HEK293 (cell line): ENCODE data around the gene CAMTA2.

Experiments used
- GLI2 ChIP-seq: fragments of 450-650 bp; formaldehyde crosslinking; IDR thresholded peaks from 2 replicates; pipeline ENCODE4; 2017; ENCODE audit warnings: missing biosample characterization, missing genetic modification characterization, low read depth, borderline replicate concordance
- KLF9 ChIP-seq: fragments of 450-650 bp; formaldehyde crosslinking; IDR thresholded peaks from 2 replicates; pipeline ENCODE4 v1.5.1; 2016; ENCODE audit warnings: missing biosample characterization, missing genetic modification characterization, low read depth
- MZF1 ChIP-seq: fragments of 450-650 bp; formaldehyde crosslinking; IDR thresholded peaks from 2 replicates; pipeline ENCODE4 v1.5.1; 2017; ENCODE audit warnings: missing biosample characterization, missing genetic modification characterization, borderline replicate concordance
- OVOL3 ChIP-seq: fragments of 450-650 bp; formaldehyde crosslinking; IDR thresholded peaks from 2 replicates; pipeline ENCODE4 v1.5.1; 2016; ENCODE audit warnings: missing biosample characterization, missing genetic modification characterization
- REPIN1 ChIP-seq: fragments of 450-650 bp; formaldehyde crosslinking; IDR thresholded peaks from 2 replicates; pipeline ENCODE4 v1.5.1; 2017; ENCODE audit warnings: missing biosample characterization, missing genetic modification characterization, low read depth
- WT1 ChIP-seq: fragments of 450-650 bp; formaldehyde crosslinking; IDR thresholded peaks from 2 replicates; pipeline ENCODE4 v1.5.1; 2016; ENCODE audit warnings: missing biosample characterization, missing genetic modification characterization
- ZBTB21 ChIP-seq: fragments of 450-650 bp; formaldehyde crosslinking; IDR thresholded peaks from 2 replicates; pipeline ENCODE4 v1.5.1; 2017; ENCODE audit warnings: missing biosample characterization, missing genetic modification characterization
- ZBTB48 ChIP-seq: fragments of 450-650 bp; formaldehyde crosslinking; IDR thresholded peaks from 2 replicates; pipeline ENCODE4 v1.5.1; 2016; ENCODE audit warnings: missing biosample characterization, missing genetic modification characterization
- ZFP3 ChIP-seq: fragments of 450-650 bp; formaldehyde crosslinking; IDR thresholded peaks from 2 replicates; pipeline ENCODE4 v1.5.1; 2016; ENCODE audit warnings: low read depth, missing biosample characterization, missing genetic modification characterization
- ZFP37 ChIP-seq: fragments of 450-650 bp; formaldehyde crosslinking; IDR thresholded peaks from 2 replicates; pipeline ENCODE4 v1.5.1; 2016; ENCODE audit warnings: missing biosample characterization, missing genetic modification characterization
- ZFP41 ChIP-seq: fragments of 450-650 bp; formaldehyde crosslinking; IDR thresholded peaks from 2 replicates; pipeline ENCODE4 v1.5.1; 2016; ENCODE audit warnings: missing biosample characterization, missing genetic modification characterization, borderline replicate concordance
- ZNF169 ChIP-seq: fragments of 450-650 bp; formaldehyde crosslinking; IDR thresholded peaks from 2 replicates; pipeline ENCODE4 v1.5.1; 2016; ENCODE audit warnings: missing biosample characterization, missing genetic modification characterization
- ZNF24 ChIP-seq: fragments of 450-650 bp; formaldehyde crosslinking; IDR thresholded peaks from 2 replicates; pipeline ENCODE4 v1.5.1; 2016; ENCODE audit warnings: missing biosample characterization, missing genetic modification characterization
- ZNF324 ChIP-seq: fragments of 450-650 bp; formaldehyde crosslinking; IDR thresholded peaks from 2 replicates; pipeline ENCODE4 v1.5.1; 2016; ENCODE audit warnings: missing biosample characterization, missing genetic modification characterization
- ZNF585B ChIP-seq: fragments of 450-650 bp; formaldehyde crosslinking; IDR thresholded peaks from 2 replicates; pipeline ENCODE4 v1.5.1; 2016; ENCODE audit warnings: missing biosample characterization, missing genetic modification characterization
- ZNF660 ChIP-seq: fragments of 450-650 bp; IDR thresholded peaks from 2 replicates; pipeline ENCODE4 v1.5.1; 2018; ENCODE audit warnings: missing biosample characterization, mild to moderate bottlenecking, missing genetic modification characterization
- ZNF677 ChIP-seq: fragments of 450-650 bp; IDR thresholded peaks from 2 replicates; pipeline ENCODE4 v1.5.0; 2018; ENCODE audit warnings: missing biosample characterization, mild to moderate bottlenecking, missing genetic modification characterization, moderate library complexity
- ZNF707 ChIP-seq: fragments of 450-650 bp; formaldehyde crosslinking; IDR thresholded peaks from 2 replicates; pipeline ENCODE4 v1.5.1; 2016; ENCODE audit warnings: missing biosample characterization, missing genetic modification characterization
- ZNF747 ChIP-seq: fragments of 450-650 bp; formaldehyde crosslinking; IDR thresholded peaks from 2 replicates; pipeline ENCODE4 v1.5.1; 2016; ENCODE audit warnings: missing biosample characterization, missing genetic modification characterization
- ZNF777 ChIP-seq: fragments of 450-650 bp; formaldehyde crosslinking; IDR thresholded peaks from 2 replicates; pipeline ENCODE4 v1.5.1; 2017; ENCODE audit warnings: missing biosample characterization, missing genetic modification characterization, borderline replicate concordance
- ZSCAN30 ChIP-seq: fragments of 450-650 bp; IDR thresholded peaks from 2 replicates; pipeline ENCODE4 v1.5.1; 2018; ENCODE audit warnings: missing biosample characterization, mild to moderate bottlenecking, missing genetic modification characterization, moderate library complexity
- TF ChIP-seq, protein P1 (sequence below): fragments of 450-650 bp; formaldehyde crosslinking; IDR thresholded peaks from 2 replicates; pipeline ENCODE4 v1.5.1; 2016; ENCODE audit warnings: missing biosample characterization, missing genetic modification characterization
- TF ChIP-seq, protein P2 (sequence below): fragments of 450-650 bp; formaldehyde crosslinking; optimal IDR thresholded peaks from 2 replicates; pipeline ENCODE3; 2016; ENCODE audit warnings: missing biosample characterization, mild to moderate bottlenecking, missing genetic modification characterization
- TF ChIP-seq, protein P3 (sequence below): fragments of 450-650 bp; formaldehyde crosslinking; IDR thresholded peaks from 2 replicates; pipeline ENCODE4 v1.5.1; 2016; ENCODE audit warnings: missing biosample characterization, missing genetic modification characterization, borderline replicate concordance
- TF ChIP-seq, protein P4 (sequence below): fragments of 450-650 bp; formaldehyde crosslinking; IDR thresholded peaks from 2 replicates; pipeline ENCODE4 v1.5.1; 2016; ENCODE audit warnings: missing biosample characterization, missing genetic modification characterization
- TF ChIP-seq, protein P5 (sequence below): fragments of 450-650 bp; formaldehyde crosslinking; IDR thresholded peaks from 2 replicates; pipeline ENCODE4 v1.5.1; 2016; ENCODE audit warnings: missing biosample characterization, missing genetic modification characterization, low read depth
- TF ChIP-seq, protein P6 (sequence below): sonication (generic); formaldehyde crosslinking; IDR thresholded peaks from 2 replicates; pipeline ENCODE4 v1.8.1; 2022; ENCODE audit warnings: mild to moderate bottlenecking, moderate library complexity, missing genetic modification reagents

CAMTA2 gene

DNA sequence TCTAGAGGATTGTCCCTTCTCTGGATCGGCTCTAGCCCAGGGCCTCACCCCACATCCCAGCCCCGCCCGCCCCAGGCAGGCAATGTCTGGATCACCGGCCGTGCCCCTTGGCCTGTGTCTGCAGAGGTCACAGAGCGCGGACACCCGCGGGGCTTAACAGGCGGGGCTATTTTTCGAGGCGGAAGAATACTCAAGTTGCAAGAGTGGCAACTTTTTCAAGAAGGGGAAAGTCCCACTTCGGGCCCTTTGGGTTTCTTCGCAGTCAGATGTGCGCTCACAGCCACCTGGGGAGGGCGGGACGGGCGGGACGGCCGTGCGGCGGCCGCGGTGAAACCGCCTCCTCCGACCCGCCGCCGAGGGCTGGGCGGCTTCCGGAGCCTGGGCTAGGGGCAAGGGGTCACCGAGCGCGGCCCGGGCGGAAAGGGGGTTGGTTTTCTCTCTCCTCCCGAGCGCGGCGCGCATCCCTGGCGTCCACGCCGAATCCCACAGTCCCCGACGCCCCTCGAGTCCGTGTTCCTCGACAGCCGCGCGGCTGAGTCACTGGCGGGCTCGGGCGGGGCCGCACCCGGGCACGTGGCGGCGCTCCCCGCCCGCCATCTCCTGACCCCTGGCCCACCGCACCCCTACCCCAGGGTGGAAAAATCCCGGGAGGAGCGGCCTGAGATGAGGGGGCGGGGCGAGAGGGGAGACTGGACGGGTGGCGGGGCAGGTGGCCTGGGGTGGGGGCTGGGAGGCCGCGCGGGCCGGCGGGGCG lies 38.0 kb downstream of the CAMTA2 start (continued):
- TF ChIP-seq, protein P1, sequence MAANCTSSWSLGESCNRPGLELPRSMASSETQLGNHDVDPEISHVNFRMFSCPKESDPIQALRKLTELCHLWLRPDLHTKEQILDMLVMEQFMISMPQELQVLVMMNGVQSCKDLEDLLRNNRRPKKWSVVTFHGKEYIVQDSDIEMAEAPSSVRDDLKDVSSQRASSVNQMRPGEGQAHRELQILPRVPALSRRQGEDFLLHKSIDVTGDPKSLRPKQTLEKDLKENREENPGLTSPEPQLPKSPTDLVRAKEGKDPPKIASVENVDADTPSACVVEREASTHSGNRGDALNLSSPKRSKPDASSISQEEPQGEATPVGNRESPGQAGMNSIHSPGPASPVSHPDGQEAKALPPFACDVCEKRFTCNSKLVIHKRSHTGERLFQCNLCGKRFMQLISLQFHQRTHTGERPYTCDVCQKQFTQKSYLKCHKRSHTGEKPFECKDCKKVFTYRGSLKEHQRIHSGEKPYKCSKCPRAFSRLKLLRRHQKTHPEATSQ (tag by site-specific recombination): peak; percentile 78; the same call in 1 of the 2 replicates
- TF ChIP-seq, protein P2, sequence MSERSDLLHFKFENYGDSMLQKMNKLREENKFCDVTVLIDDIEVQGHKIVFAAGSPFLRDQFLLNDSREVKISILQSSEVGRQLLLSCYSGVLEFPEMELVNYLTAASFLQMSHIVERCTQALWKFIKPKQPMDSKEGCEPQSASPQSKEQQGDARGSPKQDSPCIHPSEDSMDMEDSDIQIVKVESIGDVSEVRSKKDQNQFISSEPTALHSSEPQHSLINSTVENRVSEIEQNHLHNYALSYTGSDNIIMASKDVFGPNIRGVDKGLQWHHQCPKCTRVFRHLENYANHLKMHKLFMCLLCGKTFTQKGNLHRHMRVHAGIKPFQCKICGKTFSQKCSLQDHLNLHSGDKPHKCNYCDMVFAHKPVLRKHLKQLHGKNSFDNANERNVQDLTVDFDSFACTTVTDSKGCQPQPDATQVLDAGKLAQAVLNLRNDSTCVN (tag by site-specific recombination): peak; percentile 96
- no peak for TF ChIP-seq ZNF24 (tag by site-specific recombination)
- TF ChIP-seq MZF1 (tag by site-specific recombination): no peak
- TF ChIP-seq ZSCAN30: peak; percentile 36; the same call in 1 of the 2 replicates
- 0 out of 2 replicates have a peak, but pooled peaks have one; percentile 60 for TF ChIP-seq OVOL3 (tag by site-specific recombination)
- TF ChIP-seq REPIN1 (tag by site-specific recombination): no peak
- peak; percentile 89; the same call in 1 of the 2 replicates for TF ChIP-seq ZNF777 (tag by site-specific recombination)
- TF ChIP-seq, protein P3, sequence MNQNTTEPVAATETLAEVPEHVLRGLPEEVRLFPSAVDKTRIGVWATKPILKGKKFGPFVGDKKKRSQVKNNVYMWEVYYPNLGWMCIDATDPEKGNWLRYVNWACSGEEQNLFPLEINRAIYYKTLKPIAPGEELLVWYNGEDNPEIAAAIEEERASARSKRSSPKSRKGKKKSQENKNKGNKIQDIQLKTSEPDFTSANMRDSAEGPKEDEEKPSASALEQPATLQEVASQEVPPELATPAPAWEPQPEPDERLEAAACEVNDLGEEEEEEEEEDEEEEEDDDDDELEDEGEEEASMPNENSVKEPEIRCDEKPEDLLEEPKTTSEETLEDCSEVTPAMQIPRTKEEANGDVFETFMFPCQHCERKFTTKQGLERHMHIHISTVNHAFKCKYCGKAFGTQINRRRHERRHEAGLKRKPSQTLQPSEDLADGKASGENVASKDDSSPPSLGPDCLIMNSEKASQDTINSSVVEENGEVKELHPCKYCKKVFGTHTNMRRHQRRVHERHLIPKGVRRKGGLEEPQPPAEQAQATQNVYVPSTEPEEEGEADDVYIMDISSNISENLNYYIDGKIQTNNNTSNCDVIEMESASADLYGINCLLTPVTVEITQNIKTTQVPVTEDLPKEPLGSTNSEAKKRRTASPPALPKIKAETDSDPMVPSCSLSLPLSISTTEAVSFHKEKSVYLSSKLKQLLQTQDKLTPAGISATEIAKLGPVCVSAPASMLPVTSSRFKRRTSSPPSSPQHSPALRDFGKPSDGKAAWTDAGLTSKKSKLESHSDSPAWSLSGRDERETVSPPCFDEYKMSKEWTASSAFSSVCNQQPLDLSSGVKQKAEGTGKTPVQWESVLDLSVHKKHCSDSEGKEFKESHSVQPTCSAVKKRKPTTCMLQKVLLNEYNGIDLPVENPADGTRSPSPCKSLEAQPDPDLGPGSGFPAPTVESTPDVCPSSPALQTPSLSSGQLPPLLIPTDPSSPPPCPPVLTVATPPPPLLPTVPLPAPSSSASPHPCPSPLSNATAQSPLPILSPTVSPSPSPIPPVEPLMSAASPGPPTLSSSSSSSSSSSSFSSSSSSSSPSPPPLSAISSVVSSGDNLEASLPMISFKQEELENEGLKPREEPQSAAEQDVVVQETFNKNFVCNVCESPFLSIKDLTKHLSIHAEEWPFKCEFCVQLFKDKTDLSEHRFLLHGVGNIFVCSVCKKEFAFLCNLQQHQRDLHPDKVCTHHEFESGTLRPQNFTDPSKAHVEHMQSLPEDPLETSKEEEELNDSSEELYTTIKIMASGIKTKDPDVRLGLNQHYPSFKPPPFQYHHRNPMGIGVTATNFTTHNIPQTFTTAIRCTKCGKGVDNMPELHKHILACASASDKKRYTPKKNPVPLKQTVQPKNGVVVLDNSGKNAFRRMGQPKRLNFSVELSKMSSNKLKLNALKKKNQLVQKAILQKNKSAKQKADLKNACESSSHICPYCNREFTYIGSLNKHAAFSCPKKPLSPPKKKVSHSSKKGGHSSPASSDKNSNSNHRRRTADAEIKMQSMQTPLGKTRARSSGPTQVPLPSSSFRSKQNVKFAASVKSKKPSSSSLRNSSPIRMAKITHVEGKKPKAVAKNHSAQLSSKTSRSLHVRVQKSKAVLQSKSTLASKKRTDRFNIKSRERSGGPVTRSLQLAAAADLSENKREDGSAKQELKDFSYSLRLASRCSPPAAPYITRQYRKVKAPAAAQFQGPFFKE (tag by site-specific recombination): no peak
- TF ChIP-seq ZFP3 (tag by site-specific recombination): no peak
- TF ChIP-seq ZNF707 (tag by site-specific recombination): no peak
- peak; percentile 73; the same call in 1 of the 2 replicates for TF ChIP-seq KLF9
- TF ChIP-seq, protein P4, sequence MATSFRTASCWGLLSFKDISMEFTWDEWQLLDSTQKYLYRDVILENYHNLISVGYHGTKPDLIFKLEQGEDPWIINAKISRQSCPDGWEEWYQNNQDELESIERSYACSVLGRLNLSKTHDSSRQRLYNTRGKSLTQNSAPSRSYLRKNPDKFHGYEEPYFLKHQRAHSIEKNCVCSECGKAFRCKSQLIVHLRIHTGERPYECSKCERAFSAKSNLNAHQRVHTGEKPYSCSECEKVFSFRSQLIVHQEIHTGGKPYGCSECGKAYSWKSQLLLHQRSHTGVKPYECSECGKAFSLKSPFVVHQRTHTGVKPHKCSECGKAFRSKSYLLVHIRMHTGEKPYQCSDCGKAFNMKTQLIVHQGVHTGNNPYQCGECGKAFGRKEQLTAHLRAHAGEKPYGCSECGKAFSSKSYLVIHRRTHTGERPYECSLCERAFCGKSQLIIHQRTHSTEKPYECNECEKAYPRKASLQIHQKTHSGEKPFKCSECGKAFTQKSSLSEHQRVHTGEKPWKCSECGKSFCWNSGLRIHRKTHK (tag by site-specific recombination): no peak
- TF ChIP-seq ZNF585B (tag by site-specific recombination): no peak
- TF ChIP-seq ZFP41 (tag by site-specific recombination): no peak
- TF ChIP-seq GLI2 (tag by site-specific recombination): no peak
- TF ChIP-seq ZNF169 (tag by site-specific recombination): no peak
- TF ChIP-seq ZFP37 (tag by site-specific recombination): no peak
- no peak for TF ChIP-seq ZNF660 (tag by site-specific recombination)
- no peak for TF ChIP-seq ZNF324 (tag by site-specific recombination)
- no peak for TF ChIP-seq ZBTB21
- no peak for TF ChIP-seq ZNF747
- TF ChIP-seq WT1 (tag by site-specific recombination): peak; percentile 28; the same call in 1 of the 2 replicates
- TF ChIP-seq, protein P5, sequence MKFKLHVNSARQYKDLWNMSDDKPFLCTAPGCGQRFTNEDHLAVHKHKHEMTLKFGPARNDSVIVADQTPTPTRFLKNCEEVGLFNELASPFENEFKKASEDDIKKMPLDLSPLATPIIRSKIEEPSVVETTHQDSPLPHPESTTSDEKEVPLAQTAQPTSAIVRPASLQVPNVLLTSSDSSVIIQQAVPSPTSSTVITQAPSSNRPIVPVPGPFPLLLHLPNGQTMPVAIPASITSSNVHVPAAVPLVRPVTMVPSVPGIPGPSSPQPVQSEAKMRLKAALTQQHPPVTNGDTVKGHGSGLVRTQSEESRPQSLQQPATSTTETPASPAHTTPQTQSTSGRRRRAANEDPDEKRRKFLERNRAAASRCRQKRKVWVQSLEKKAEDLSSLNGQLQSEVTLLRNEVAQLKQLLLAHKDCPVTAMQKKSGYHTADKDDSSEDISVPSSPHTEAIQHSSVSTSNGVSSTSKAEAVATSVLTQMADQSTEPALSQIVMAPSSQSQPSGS (tag by site-specific recombination): no peak
- peak; percentile 96 for TF ChIP-seq ZBTB48
- TF ChIP-seq, protein P6, sequence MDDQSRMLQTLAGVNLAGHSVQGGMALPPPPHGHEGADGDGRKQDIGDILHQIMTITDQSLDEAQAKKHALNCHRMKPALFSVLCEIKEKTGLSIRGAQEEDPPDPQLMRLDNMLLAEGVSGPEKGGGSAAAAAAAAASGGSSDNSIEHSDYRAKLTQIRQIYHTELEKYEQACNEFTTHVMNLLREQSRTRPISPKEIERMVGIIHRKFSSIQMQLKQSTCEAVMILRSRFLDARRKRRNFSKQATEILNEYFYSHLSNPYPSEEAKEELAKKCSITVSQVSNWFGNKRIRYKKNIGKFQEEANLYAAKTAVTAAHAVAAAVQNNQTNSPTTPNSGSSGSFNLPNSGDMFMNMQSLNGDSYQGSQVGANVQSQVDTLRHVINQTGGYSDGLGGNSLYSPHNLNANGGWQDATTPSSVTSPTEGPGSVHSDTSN (CRISPR knock-in tag): no peak
- no peak for TF ChIP-seq ZNF677 (tag by site-specific recombination)
